ENCODE results near the gene HPCAL4.

HPCAL4 gene

DNA sequence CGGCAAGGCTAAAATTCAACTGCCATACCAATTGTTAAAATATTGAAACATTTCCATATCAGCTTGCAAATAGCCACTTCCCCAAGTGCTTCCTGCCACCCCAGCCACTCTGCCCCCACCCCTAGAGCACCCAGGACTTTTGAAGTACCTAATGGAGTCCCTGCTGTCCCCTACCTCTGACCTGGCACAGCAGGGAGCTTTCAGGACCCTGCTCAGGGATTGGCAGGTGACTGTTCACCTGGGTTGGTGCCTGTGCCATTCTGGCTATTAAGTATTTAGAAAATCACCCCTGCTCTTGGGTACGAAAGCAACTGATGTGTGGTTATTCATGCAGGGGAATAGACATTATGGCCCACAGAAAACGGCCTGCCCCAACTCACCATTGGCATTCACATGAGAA, 9.1 kb upstream of the HPCAL4 start:
- no peak for DNase-seq

DNA sequence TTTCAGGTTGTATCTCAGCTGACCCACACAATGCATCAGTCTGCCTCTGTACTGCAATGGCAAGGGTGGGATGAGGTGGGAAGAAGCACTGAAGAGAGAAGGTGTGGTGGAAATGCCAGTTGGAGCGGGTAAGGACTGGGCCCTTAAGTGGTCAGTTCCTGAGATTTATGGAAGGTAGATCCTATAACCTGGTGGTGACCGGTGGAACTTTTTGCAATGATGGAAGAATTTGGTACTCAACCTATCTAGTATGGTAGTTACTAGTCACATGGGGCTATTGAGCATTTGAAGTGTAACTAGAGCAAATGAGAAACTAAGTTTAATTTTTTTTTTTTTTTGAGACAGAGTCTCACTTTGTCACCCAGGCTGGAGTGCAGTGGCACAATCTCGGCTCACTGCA, 8.2 kb upstream of the HPCAL4 start:
- DNase-seq, result no peak

- no peak for DNase-seq
These were observed 7.3 kb upstream of the HPCAL4 start for GRCh38 chr1:39698568-39698967.

- DNase-seq, result no peak
These were observed 5.2 kb upstream of the HPCAL4 start for GRCh38 chr1:39696448-39696847.

DNA sequence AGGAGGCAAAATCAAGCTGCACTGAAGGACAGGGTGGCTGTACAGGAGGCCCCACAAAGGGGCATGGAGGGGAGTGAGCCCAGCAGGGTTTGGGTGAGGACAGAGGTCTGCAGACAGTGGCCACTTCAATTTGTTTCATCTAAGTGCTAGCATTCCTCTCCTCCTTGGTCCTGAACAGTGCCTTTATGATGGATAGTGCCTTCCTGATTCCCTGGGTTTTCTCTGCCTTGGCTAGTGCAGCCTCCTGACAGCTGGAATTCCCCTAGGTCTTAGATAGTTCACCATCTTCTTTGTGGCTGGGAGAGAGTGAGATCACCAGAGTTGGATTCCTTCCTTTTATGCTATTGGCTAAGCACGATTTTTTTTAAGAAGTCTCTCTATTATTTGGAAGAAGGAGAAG, 3.8 kb upstream of the HPCAL4 start:
- no peak for DNase-seq

- no peak for DNase-seq
These were observed 2.8 kb upstream of the HPCAL4 start for GRCh38 chr1:39694026-39694425.

- no peak for DNase-seq
These were observed 1.2 kb upstream of the HPCAL4 start for GRCh38 chr1:39692152-39693074.

DNA sequence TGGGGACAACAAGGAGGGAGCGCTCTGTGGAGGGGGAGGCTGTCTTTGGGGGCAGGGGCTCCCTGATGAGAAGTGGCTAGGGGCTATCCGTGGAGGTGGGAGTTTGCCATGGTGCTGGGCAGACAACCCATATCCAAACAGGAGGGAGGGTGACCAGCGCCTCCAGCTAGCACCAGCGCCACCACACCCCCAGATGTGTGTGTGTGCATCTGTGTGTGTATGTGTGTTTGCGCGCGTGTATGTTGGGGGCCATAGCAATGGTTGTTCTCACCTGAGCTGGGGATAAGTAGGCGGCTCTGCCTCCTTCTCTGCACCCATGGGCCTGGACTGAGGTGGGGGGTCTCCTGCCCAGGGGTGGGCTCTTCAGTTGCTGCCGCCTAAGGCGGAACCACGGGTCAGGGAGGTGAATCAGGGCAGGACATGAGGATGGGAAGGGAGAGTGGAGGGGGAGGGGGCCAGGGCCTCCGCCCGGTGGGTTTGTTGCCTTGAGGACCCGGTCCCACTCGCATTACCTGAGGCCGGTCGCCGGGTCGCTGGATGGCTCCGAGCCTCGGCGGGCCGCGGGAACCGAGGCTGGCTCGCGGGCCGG, 345 bp downstream of the HPCAL4 start:
- DNase-seq, result no peak

- no peak for DNase-seq
These were observed 1.0 kb downstream of the HPCAL4 start for GRCh38 chr1:39690225-39690624.

GRCh38 chr1:39689635-39690034, 1.6 kb downstream of the HPCAL4 start:
- DNase-seq, result peak; percentile 11

DNA sequence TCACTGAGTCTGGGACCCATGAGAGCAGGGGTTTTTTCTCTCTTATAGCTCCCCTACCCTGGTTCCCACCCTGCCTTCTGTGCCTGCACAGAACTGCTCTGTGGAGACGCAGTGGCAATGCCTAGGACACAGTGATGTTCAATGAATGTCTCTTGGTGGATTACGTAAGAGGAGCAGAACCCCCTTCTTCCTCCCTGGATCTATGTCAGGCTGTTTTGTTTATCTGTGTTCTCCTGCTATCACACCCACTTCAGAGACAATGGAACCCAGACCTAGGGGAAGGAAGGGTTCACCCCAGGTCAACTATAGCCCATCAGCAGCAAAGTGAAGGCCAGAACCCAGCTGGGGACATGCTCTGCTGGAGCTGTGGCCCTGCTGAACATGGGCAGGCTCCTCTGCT, 2.0 kb downstream of the HPCAL4 start:
- DNase-seq, result no peak

DNA sequence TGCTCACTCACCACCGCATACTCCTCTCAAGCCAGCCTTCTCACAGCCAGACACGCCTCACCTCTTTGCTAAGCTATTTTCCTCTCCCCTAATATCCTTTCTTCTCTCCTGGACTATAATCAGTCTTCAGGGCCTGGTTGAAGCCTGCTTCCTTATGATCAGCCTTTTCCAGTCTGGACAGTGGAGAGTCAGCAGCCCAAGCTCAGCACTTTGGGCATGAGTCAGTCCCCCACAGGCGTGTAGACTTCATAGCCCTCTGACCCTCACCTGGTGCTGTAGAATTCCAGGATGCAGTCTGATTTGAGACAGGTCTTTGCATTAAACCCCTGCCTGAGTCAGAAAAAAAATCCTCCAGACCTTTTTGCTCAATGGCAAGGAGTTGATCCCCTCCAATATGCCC, 2.5 kb downstream of the HPCAL4 start:
- no peak for DNase-seq

DNA sequence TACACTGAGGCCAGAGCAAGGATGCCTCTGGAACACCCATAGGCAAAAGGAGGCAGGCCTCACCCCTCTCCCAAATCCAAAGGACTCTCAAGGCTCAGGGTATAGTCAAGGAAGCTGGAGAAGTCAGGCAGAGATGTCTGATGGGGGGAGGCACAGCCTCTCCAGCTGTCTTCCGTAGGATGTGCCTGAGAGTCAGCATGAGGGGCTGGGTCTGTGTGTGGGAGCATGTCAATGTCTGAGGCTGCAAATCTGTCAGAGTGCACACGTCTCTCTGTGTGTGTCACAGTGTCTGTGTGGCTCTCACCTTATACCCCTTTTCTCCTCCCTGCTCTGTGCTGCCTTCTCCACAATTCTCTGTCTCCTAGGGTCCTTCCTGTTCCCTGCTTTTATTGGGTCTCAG, 4.0 kb downstream of the HPCAL4 start:
- no peak for DNase-seq

DNA sequence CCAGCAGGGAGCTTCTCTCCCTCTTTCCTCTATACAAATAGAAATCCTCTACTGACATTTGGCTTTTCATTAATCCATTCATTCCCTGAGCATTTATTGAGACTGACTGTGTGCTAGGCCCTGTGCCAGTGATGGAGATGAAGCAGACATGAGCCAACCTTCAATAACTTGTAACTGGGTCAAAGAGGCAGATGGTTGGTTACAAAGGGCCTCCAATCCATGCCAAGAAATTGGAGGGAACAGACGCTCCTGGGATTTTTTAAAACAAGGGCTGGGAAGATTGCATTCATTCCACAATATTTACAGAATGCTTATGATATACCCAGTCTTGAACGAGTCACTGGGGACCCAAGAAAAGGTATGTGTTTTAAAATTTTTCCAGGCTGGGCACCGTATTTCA, 6.2 kb downstream of the HPCAL4 start:
- DNase-seq, result no peak

DNA sequence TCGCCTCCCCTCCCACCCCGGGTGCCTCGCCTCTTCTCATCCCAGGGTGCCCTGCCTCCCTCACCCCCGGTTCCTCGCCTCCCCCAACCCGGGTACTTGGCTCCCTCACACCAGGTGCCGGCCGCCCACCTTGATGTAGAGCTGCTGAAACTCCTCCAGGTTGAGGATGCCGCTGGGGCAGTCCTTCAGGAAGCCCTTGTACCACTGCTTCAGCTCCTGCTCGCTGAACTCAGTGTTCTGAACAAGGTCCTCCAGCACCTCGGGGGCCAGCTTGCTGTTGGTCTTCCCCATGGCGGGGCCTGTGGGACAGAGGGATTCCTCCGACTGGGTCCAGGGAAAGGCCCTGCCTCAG, 6.9 kb downstream of the HPCAL4 start:
- DNase-seq, result no peak

GRCh38 chr1:39683591-39684312, 7.5 kb downstream of the HPCAL4 start:
- DNase-seq, result no peak

DNA sequence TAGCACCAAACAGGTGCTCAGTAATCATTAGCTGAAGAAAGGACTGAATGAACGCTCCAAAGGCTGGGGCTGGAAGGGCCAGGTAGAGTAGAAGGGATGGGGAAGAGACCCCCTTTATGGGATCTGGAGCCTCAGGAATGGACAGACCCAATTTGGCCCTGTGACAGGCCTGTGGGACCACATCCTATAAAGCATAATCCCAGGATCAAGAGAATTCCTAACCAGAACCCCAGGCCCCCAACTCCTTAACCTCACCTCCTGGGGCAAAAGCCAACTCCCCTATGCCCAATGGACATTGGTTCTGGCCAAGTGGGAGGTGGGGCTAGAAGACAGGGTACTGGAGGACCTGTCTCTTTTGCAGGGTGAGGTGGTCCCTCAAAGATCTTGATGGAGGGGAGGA, 9.2 kb downstream of the HPCAL4 start:
- no peak for DNase-seq

GRCh38 chr1:39681294-39681693, 9.9 kb downstream of the HPCAL4 start:
- no peak for DNase-seq

DNA sequence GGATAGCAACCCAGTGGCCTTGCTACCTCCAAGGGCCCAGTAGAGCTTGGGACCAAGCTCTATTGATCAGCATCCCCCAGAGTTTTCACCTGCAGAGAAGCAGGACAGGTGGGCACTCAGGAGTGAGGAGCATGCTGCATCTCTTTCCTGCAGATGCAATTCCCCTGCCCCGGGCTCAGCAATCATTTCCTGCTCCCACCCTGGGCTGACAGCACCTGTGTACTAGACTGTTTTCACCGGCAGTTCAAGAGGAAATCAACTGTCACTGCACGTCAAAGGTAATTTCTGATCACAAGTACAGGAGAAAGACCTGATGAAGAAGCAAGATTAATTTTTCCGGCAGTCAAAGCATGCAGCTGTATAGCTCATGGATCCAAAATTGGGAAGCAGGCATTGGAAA, 10.5 kb downstream of the HPCAL4 start:
- DNase-seq, result no peak

DNA sequence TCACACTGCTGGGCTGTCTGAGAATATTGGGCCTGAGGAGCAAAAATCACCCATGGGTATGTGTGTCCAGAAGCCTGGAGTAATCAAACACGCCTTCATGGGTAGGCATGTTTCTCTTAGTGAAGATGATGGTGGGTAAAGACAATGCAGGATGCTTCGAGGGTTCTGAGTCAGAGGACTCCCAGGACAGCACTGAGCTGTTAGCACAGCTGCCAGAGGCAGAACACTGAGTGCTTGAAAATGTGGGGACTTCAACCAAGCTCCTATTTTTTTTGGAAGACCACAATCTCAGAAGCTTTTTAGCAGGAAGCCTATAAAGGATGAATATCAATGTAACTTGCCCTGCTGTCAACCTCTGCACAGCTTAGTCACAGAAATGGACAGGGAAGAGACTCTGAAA, 11.4 kb downstream of the HPCAL4 start:
- DNase-seq, result no peak

GRCh38 chr1:39678889-39679288, 12.3 kb downstream of the HPCAL4 start:
- DNase-seq, result no peak

- DNase-seq, result peak; percentile 5
These were observed 13.6 kb downstream of the HPCAL4 start for GRCh38 chr1:39677645-39678044.

GRCh38 chr1:39676948-39677548, 14.2 kb downstream of the HPCAL4 start:
- DNase-seq, result no peak

GRCh38 chr1:39675220-39675619, 16.0 kb downstream of the HPCAL4 start:
- DNase-seq, result no peak

Measured in OCI-M1 (cell line).